ENCODE data around the gene FCSK. TPM values are rescaled to one million over a fixed set of nuclear protein-coding genes. Genes with fewer than 3 reads are reported as not detected.
A peak's percentile ranks its signal among the peaks of the same experiment; 100 is the strongest.

The FCSK gene
- total and polyA plus RNA-seq, 2 of the 13 experiments (the other 11 are each of a cell fraction or from before 2014, with no cell fraction given): 9.1 to 19.2 TPM

GRCh38 chr16:70428178-70428998 is 26.0 kb upstream of the FCSK start (continued):
- TF ChIP-seq ZNF512 (CRISPR knock-in tag; IDR thresholded peaks at IDR 0.05): peak; percentile 77; the same call in 1 of the 2 replicates
- no peak for TF ChIP-seq RORA (CRISPR knock-in tag; IDR thresholded peaks at IDR 0.05)
- no peak for TF ChIP-seq SP1 (IDR thresholded peaks at IDR 0.05)
- TF ChIP-seq SP1 (CRISPR knock-in tag; IDR thresholded peaks at IDR 0.05): peak; percentile 74
- peak; percentile 88 for TF ChIP-seq SOX5 (CRISPR knock-in tag; IDR thresholded peaks at IDR 0.05; ENCODE audit: borderline replicate concordance)
- TF ChIP-seq DRAP1 (CRISPR knock-in tag; IDR thresholded peaks at IDR 0.05): peak; percentile 78
- TF ChIP-seq PREB (CRISPR knock-in tag; IDR thresholded peaks at IDR 0.05): no peak
- no peak for TF ChIP-seq ZFP41 (CRISPR knock-in tag; IDR thresholded peaks at IDR 0.05; ENCODE audit: borderline replicate concordance)
- TF ChIP-seq ZMYM4 (CRISPR knock-in tag; IDR thresholded peaks at IDR 0.05): peak; percentile 63; the same call in 1 of the 2 replicates
- peak; percentile 79; the same call in 1 of the 2 replicates for TF ChIP-seq MIER2 (CRISPR knock-in tag; IDR thresholded peaks at IDR 0.05)
- TF ChIP-seq PHF8 (CRISPR knock-in tag; IDR thresholded peaks at IDR 0.05): peak; percentile 44; the same call in 1 of the 2 replicates
- peak; percentile 91 for TF ChIP-seq IRF2 (CRISPR knock-in tag; IDR thresholded peaks at IDR 0.05)
- TF ChIP-seq HNF1B (CRISPR knock-in tag; IDR thresholded peaks at IDR 0.05): peak; percentile 85
- TF ChIP-seq ZNF672 (CRISPR knock-in tag; IDR thresholded peaks at IDR 0.05): no peak
- no peak; the same call in none of the 2 replicates for TF ChIP-seq SSRP1 (CRISPR knock-in tag; IDR thresholded peaks at IDR 0.05)
- TF ChIP-seq ZNF407 (CRISPR knock-in tag; IDR thresholded peaks at IDR 0.05; ENCODE audit: not compliant biosample characterization): no peak
- TF ChIP-seq NFYB (CRISPR knock-in tag; IDR thresholded peaks at IDR 0.05): 0 out of 2 replicates have a peak, but pooled peaks have one; percentile 5

All from HepG2 (cell line).